HG02970 (cell line): ENCODE results near the gene BCLAF1.
"Not testable (repeated sequence)": the region's sequence is repeated elsewhere in the genome, so short reads cannot be mapped to it uniquely, and the experiment has no call there.

Experiments
- ATAC-seq: cut with Tn5 transposase; IDR thresholded peaks from one replicate; pipeline ENCODE4 v1.9.1; 2021; ENCODE audit warnings: mild to moderate bottlenecking, moderate library complexity, moderate number of reproducible peaks; ENCODE audit not compliant: unreplicated experiment, low FRiP score

BCLAF1 gene

GRCh38 chr6:136251394-136251793, 38.3 kb downstream of the BCLAF1 start:
- no peak for ATAC-seq

GRCh38 chr6:136250686-136251008, 39.0 kb downstream of the BCLAF1 start:
- peak; percentile 3 for ATAC-seq

- ATAC-seq: peak; percentile 99
These were observed 39.6 kb downstream of the BCLAF1 start, which contains the start of gene MTFR2 for GRCh38 chr6:136249811-136250685. MTFR2 (minus strand) TSS chr6:136250311; CDS start chr6:136249099, 1,212 bp downstream.

GRCh38 chr6:136249336-136249735, 40.3 kb downstream of the BCLAF1 start:
- ATAC-seq: no peak

- ATAC-seq: no peak
These were observed 45.5 kb downstream of the BCLAF1 start for GRCh38 chr6:136244061-136244616.

- ATAC-seq: no peak
These were observed 53.0 kb downstream of the BCLAF1 start for GRCh38 chr6:136236466-136237293.

- no peak for ATAC-seq
These were observed 54.4 kb downstream of the BCLAF1 start for GRCh38 chr6:136235233-136235564.

- ATAC-seq: no peak
These were observed 56.9 kb downstream of the BCLAF1 start for GRCh38 chr6:136232701-136233100.

GRCh38 chr6:136230219-136230853, 59.3 kb downstream of the BCLAF1 start:
- ATAC-seq: no peak

GRCh38 chr6:136228814-136229213, 60.8 kb downstream of the BCLAF1 start:
- ATAC-seq: no peak

GRCh38 chr6:136226674-136227377, 62.8 kb downstream of the BCLAF1 start:
- no peak for ATAC-seq

- no peak for ATAC-seq
These were observed 63.5 kb downstream of the BCLAF1 start for GRCh38 chr6:136226027-136226673.

GRCh38 chr6:136225496-136225895, 64.2 kb downstream of the BCLAF1 start:
- no peak for ATAC-seq

- not testable (repeated sequence) for ATAC-seq
These were observed 64.7 kb downstream of the BCLAF1 start for GRCh38 chr6:136224974-136225373.

- ATAC-seq: no peak
These were observed 72.9 kb downstream of the BCLAF1 start for GRCh38 chr6:136216503-136217401.

- no peak for ATAC-seq
These were observed 75.8 kb downstream of the BCLAF1 start for GRCh38 chr6:136213853-136214252.

- ATAC-seq: no peak
These were observed 76.6 kb downstream of the BCLAF1 start for GRCh38 chr6:136213012-136213539.

GRCh38 chr6:136212608-136213007, 77.0 kb downstream of the BCLAF1 start:
- no peak for ATAC-seq
